Activated T-helper 1 cell treated with anti-CD3 and anti-CD28 coated beads, Interleukin-2, amount 50 U/mL, for 16 hours (primary cell): ENCODE data around the gene DOCK10.
"Not testable (repeated sequence)": the region's sequence is repeated elsewhere in the genome, so short reads cannot be mapped to it uniquely, and the experiment has no call there.

Experiments
- DNase-seq, 2 donors: peaks; one replicate each; pipeline ENCODE4 v3.0.0-alpha.2; 2020; ENCODE audit warnings: low read depth in 1 of 2, low spot score in 1 of 2

The DOCK10 gene

GRCh38 chr2:224951723-224952481, 90.4 kb downstream of the DOCK10 start:
- DNase-seq, result no peak

- DNase-seq, result no peak
Measured at GRCh38 chr2:224948859-224949258, 93.4 kb downstream of the DOCK10 start.

DNA sequence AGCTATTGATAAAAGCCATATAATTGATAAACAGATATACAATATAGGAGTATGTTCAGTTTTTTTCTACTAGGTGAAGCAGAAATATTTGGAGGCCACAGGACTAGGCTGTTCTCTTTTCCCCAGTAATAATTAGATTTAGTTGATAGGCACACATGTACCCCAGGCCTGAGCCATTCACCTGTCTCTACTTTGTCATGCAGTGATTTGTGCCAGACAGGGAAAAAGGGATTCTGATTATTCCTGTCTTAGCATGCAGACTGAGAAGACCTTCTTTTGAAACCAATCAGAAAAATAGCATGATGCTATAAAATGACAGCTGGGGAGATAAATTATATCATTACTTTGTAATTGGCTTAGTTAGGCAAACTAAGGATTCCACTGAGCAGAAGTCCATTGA, 94.3 kb downstream of the DOCK10 start:
- DNase-seq, result no peak

GRCh38 chr2:224947566-224947965, 94.7 kb downstream of the DOCK10 start:
- no peak for DNase-seq

GRCh38 chr2:224946895-224947294, 95.4 kb downstream of the DOCK10 start:
- DNase-seq, result no peak

GRCh38 chr2:224944707-224945547, 97.3 kb downstream of the DOCK10 start:
- DNase-seq, result no peak

GRCh38 chr2:224943601-224944041, 98.6 kb downstream of the DOCK10 start:
- not testable (repeated sequence) for DNase-seq

DNA sequence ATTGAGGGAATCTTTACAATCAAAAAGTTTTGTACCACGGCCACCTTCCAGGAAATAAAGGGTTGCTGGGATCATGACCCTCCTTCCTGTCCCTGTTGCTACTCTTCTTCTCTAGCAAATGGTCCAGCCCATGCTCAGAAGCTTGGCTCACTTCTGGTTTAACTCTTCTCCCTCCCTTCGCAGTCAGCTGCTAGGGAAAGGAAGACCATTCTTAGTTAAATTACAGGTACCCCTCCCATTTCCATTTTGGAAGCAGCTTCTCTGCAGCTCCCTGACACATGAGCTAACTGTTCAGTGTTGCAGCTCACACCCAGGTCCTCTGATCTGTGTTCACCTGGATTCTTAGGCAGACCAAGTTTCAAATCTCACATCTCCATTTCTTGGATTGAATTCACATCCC, 100.3 kb downstream of the DOCK10 start:
- DNase-seq, result no peak

DNA sequence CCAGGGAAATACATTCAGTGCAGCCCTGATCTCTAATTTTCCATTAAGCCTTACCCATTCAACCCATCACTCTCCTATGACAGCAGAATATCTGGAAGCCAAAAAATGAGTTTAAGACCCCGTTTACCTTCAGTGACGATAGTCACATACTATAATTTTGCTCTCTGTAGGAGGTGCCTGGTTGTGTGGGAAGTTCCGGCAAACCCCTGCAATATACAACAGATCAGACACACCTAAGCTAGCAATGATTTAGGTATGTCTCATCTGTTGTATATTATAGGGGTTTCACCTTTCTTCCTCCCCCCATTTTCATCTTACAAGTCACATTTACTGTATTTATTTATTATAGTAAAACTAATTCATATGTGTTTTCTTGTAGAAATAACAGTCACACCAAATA, 101.7 kb downstream of the DOCK10 start:
- DNase-seq, result no peak

DNA sequence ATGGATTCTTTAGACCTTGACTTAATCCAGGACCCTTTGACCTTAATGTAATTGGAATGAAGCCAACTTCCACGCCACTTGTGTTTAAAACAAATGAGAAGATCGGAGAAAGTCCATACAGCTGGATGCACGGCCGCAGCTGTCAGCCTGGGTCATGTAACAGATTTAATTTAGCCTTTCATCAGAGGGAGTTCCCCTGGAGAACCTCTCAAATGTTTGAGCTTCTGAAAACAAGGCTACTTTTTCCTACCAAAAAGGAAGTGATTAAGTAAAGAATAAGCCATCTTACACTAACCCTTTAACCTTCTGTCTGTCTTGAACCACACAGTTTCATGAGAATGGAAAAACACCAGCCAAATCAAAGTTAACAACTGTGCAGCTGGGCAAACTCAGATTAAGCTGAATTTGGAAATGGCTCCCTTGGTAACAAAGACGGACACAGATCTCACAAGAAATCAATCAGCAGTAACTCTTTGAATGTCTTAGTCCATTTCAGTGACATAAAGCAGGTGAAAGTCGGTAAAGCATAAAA, 103.6 kb downstream of the DOCK10 start:
- no peak for DNase-seq

DNA sequence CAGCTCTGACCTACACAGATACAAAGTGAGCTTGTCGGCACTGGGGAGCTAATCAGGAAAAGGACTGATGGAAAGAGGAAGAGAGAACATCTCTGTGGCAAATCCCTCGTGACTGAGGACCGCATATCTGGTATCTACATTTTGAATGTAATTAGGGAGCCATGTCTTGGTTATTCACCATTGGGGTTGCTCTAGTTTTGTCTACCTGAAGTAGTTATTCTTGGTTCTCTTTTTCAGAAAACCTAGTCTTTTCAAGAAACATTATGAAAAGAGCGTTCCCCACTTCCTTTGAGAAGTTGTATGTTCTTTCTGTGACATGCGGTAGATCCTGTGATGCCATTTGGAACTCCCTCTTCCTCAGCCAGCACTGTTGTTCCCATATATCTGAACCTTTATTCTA, 104.4 kb downstream of the DOCK10 start:
- no peak for DNase-seq

DNA sequence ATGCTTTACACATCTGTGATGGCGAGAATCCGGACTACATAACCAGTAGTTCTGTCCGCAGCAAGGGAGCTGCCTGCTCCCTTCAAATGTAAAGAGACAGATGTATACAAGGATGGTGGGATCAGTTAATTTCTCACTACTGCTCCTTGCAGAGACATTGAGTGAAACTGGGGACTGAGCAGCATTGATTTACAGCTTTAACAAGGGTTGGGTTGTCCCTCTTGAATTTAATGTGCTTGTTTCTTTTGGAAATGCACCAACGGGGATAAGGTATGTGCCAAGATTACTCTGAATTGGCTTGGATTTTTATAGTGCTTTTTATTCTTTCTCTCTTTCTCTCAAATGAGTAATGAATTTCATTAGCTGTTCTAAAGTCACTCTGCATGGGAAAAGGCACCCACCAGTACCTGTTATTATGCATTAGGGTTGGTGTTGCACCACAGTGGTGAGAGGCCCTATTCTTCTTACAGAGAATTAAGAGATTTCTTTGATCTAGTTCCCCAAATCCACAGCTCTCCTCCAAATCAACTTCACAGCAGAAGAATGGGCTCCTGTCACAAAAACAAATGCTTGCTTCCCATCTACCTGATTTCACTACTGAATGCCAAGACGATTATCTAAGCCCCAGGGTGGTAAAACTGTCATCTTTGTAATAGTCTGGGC, 107.6 kb downstream of the DOCK10 start:
- no peak for DNase-seq

DNA sequence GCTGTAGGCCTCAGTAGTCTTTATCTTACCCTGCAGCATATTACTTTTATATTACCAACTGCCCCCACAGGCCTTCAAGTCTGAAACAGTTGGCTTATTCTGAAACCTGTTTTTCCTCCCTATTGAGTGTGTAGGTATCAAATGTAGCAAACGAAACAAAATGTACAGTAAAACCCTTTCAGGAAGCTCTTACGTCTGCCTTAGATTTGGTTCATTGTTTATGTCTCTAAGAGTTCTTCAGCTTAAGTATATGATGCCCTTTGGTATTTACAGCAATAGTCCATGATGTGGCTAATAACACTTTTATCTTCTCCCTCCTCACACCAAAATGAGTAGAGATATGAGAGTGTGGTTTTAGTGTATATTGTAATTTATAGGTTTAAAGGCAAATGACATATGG, 108.8 kb downstream of the DOCK10 start:
- no peak for DNase-seq

DNA sequence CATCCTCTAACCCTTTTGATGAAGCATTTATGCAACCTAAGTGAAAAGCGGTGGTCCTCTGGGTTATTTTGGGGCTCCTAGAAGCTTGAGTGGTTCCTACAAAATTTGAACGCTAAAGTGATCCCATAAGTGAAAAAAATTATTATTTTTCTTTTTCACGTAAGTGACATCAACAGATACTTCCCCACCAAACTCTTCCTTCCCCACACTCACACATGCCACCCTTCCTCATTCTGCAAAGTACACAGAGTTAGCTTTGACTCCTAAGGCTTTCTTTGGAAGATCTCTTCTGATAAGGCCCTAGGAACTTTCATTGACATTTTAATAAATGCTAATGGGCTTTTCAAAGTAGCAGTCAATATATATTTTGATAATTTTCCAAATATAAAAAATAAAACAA, 109.7 kb downstream of the DOCK10 start:
- no peak for DNase-seq

GRCh38 chr2:224931956-224932355, 110.3 kb downstream of the DOCK10 start:
- no peak for DNase-seq

DNA sequence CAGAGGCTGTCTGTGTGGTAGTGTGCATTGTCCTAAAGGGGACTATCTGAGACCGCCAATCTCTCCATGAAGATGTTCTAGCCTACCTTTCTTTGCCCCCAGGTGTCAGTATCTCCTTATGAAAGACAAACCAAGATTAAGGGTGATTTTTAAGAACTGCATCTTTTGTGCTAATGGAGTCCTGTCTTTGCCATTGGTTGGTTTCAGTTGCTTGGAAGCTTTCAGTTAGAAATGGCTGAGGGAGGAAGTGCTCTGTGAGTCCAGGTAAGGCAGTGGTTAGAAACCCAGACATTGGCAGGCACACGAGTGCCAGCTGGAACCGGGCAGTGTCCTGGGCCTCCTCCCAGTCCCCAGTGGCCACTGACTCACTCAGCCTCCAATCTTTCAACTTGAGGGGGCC, 111.3 kb downstream of the DOCK10 start:
- DNase-seq, result no peak

DNA sequence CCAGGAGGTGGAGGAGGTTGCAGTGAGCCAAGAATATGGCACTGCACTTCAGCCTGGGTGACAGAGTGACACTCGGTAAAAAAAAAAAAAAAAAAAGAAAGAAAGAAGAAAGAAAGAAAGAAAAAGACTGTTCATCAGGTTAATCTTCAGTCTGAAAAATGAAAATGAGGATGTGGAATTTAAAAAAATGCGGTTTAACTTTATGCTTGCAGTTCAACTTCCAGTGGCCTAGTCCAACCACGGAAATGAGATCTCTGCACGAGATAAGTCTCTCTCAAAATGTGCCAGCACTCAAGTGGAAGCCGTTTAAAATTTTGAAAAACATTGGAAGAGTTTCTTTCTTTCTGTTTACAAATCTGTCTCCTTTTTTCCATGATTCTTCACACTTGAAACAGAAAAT, 112.1 kb downstream of the DOCK10 start:
- DNase-seq, result no peak

DNA sequence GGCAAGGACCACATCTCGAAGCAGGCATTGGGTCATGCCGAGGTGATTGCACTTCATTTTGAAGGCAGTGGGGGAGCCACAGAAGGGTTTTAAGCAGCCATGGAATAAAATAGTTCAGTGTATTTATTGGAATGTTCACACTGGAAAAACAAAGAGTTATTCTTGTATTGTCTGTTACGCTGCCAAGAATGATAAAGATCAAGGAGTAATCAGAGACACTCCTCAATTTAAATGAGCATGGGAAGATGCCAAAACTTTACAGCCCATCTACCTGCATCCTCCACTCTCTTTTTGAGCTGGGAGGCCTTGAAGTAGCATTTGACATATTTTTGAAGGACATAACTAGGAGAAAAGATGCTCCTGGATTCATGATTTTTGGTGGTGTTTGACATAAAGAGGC, 112.8 kb downstream of the DOCK10 start:
- DNase-seq, result no peak

- DNase-seq, result peak; percentile 14 to 35
Measured at GRCh38 chr2:224927646-224928173, 114.6 kb downstream of the DOCK10 start.

DNA sequence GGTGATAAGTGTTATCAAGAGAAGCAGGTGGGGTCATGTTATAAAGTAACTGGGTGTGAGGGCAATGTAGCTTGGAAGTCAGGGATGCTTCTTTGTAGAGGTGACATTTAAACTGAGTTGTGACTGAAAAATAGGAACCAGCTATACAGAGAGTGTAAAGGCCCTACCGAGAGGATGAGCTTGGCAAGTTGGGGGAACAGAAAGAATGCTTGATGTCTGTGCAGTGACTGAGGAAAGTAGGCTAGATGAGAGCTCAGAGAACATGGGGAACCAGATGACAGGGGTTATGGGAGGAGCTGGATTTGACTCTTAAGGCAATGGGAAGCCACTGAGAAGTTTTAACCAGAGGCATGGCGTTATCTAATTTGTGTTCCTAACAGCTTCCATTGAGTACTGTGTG, 115.3 kb downstream of the DOCK10 start:
- no peak for DNase-seq

DNA sequence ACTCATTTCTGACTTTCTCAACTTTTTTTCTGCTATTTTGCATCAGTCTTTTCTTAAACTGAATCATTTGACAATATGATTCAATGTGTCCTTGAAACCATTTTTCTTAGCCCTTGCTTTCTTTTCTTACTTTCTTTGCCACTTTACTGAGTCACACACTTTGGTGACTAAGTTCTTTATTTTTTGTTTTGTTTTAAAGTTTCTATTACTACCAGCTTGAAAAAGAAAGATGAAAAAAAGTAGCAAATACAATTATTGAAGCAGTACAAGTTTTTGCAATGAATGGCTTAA, 116.5 kb downstream of the DOCK10 start:
- no peak for DNase-seq
